GM23248 (cell line): Measurements from ENCODE around the gene SMU1. TPM values are rescaled to one million over a fixed set of nuclear protein-coding genes. Genes with fewer than 3 reads are reported as not detected.
A peak's percentile ranks its signal among the peaks of the same experiment; 100 is the strongest.

Experiments
- DNase-seq: peaks from one replicate; pipeline ENCODE4 v3.0.0-alpha.2; 2015
- H2AFZ ChIP-seq: fragments of 200-600 bp; sonication (generic); 2 replicates; pipeline ENCODE4 v1.6.1; 2016; ENCODE audit warnings: antibody characterized with exemption
- H3F3A ChIP-seq: fragments of 200-600 bp; sonication (generic); 2 replicates; pipeline ENCODE4 v1.6.1; 2016; ENCODE audit warnings: mild to moderate bottlenecking, antibody characterized with exemption, mixed run types; ENCODE audit not compliant: insufficient read depth
- H3K27ac ChIP-seq: fragments of 200-600 bp; sonication (generic); 2 replicates; pipeline ENCODE4 v1.5.1; 2016; ENCODE audit warnings: mild to moderate bottlenecking
- H3K27me3 ChIP-seq: fragments of 200-600 bp; sonication (generic); replicated peaks from 2 replicates; pipeline ENCODE4 v1.6.1; 2016; ENCODE audit warnings: mild to moderate bottlenecking; ENCODE audit not compliant: insufficient read depth
- H3K36me3 ChIP-seq: fragments of 200-600 bp; sonication (generic); 2 replicates; pipeline ENCODE4 v1.6.1; 2016; ENCODE audit warnings: low read depth, mild to moderate bottlenecking
- H3K4me1 ChIP-seq: fragments of 200-600 bp; sonication (generic); 2 replicates; pipeline ENCODE4 v1.6.1; 2016; ENCODE audit warnings: mild to moderate bottlenecking; ENCODE audit not compliant: insufficient read depth
- H3K4me2 ChIP-seq: fragments of 200-600 bp; sonication (generic); one replicate; pipeline ENCODE4 v1.6.1; 2016; ENCODE audit warnings: mild to moderate bottlenecking; ENCODE audit not compliant: unreplicated experiment
- H3K4me3 ChIP-seq: fragments of 200-600 bp; sonication (generic); 2 replicates; pipeline ENCODE4 v1.5.1; 2016; ENCODE audit warnings: mild to moderate bottlenecking
- H3K79me2 ChIP-seq: fragments of 200-600 bp; sonication (generic); 2 replicates; pipeline ENCODE4 v1.6.1; 2016; ENCODE audit warnings: mild to moderate bottlenecking; ENCODE audit not compliant: insufficient read depth
- H3K9ac ChIP-seq: fragments of 200-600 bp; sonication (generic); 2 replicates; pipeline ENCODE4 v1.6.1; 2016; ENCODE audit warnings: mild to moderate bottlenecking
- H3K9me2 ChIP-seq: fragments of 200-600 bp; sonication (generic); 2 replicates; pipeline ENCODE4 v1.6.1; 2016; ENCODE audit warnings: mixed run types, mild to moderate bottlenecking, moderate library complexity; ENCODE audit not compliant: insufficient read depth
- H3K9me3 ChIP-seq: fragments of 200-600 bp; sonication (generic); one replicate; pipeline ENCODE4 v1.6.1; 2017; ENCODE audit warnings: low read depth
- H4K20me1 ChIP-seq: fragments of 200-600 bp; sonication (generic); 2 replicates; pipeline ENCODE4 v1.6.0; 2016; ENCODE audit not compliant: insufficient read depth
- EZH2 ChIP-seq: fragments of 200-600 bp; sonication (generic); IDR thresholded peaks from 2 replicates; pipeline ENCODE4 v1.6.1; 2018; ENCODE audit warnings: antibody characterized with exemption, mild to moderate bottlenecking; ENCODE audit not compliant: insufficient read depth, poor library complexity, severe bottlenecking
- EZH2phosphoT487 ChIP-seq: fragments of 200-600 bp; sonication (generic); IDR thresholded peaks from 2 replicates; pipeline ENCODE4 v1.6.1; 2018; ENCODE audit warnings: antibody characterized with exemption, moderate library complexity, mild to moderate bottlenecking, low read depth; ENCODE audit not compliant: insufficient read depth
- WGBS, 2 experiments: methylation state at CpG; one replicate each; pipeline ENCODE4 v1.1.6; 2015 to 2017; ENCODE audit warnings: low lambda C conversion rate in 2 of 2, low coverage in 1 of 2; ENCODE audit errors: missing lambda C conversion rate in 2 of 2; 5-methylcytosine and 5-hydroxymethylcytosine counted together
- in situ Hi-C: fragments of 300-500 bp; cut with MboI; formaldehyde crosslinking; loops from 2 replicates; pipeline ENCODE4 v1.15.0; 2020
- polyA plus RNA-seq: library from polyadenylated mRNA; unstranded; fragments of >200 nt; fragmentation: Nextera tagmentation; extraction: Ambion mirVana; gene quantifications from 2 replicates; pipeline ENCODE4 v1.2.1, GENCODE V29; 2016
- total RNA-seq: library from RNA; depleted of rRNA; stranded (reverse); fragments of >200 nt; shearing (Covaris generic); gene quantifications from 2 replicates; pipeline ENCODE4 v1.2.3, GENCODE V29; 2014

The SMU1 gene
- total and polyA plus RNA-seq, 2 experiments from 2014 or later, result 18.6 to 26.3 TPM

DNA sequence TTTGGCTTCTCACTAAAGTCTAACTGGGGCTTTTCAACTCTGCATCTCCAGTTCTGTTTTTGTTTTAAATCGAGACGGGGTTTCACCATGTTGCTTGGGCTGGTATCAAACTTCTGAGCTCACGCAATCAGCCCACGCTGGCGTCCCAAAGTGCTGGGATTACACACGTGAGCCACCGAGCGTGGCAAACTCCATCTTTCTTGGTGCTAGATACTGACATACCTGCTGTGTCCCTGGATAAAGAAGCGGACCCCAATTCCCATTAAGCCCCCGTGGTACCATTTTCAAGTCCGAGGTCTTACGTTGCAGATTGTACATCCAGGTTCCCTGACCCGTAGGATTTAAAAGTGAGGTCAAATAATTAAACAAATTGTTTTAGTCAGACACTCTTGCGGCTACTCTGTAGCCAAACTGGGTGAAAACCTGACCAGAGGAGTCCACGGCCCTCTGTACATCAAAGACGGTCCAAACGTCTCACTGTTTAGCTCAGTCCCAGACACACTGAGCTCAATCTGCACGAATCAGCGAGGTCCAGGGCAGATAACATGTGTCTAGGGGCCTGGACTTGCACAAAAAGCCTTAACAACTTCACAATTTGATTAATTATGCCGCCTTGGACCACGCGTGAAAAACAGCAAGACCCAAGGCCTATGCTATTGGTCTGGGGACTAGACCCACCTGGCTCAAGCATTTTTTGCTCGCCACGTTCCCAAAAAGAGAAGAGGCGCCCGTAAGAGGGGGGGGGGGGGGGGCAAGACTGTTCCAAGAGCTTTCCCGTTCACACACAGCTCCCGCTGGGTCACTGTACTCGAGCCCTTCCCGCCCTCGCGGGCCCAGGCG, 52.1 kb downstream of the SMU1 start:
- Histone ChIP-seq H3K4me1 (peaks cover 38% of the 10 kb centered on the region), H3K27me3 (no peaks in the 10 kb centered on the region), H3K79me2 (peaks cover 89% of the 10 kb centered on the region), H3K9me2 (no peaks in the 10 kb centered on the region), H3K9ac (peak overlapping the region; percentile 95), H4K20me1 (0 out of 2 replicates have a peak, but pooled peaks cover 4% of the 10 kb centered on the region), H3K4me3 (peak overlapping the region; percentile 82), H2AFZ (peak overlapping the region; percentile 72), H3F3A (peaks cover 14% of the 10 kb centered on the region), H3K9me3 (no peaks in the 10 kb centered on the region), H3K27ac (peak overlapping the region; percentile 91), H3K36me3 (peaks cover 12% of the 10 kb centered on the region; the same call in 1 of the 2 replicates), H3K4me2 (peak overlapping the region; percentile 97)
- 3 to 4% methylated on average over 26 to 33 of the region's 33 CpGs for WGBS, 2 experiments
- no peak for TF ChIP-seq EZH2phosphoT487
- no peak for TF ChIP-seq EZH2
- peak; percentile 83 for DNase-seq
- in situ Hi-C loops, result no loop called here

- Histone ChIP-seq H3K9me3 (no peaks in the 10 kb centered on the region), H3K79me2 (peaks cover 86% of the 10 kb centered on the region), H3K4me3 (peak overlapping the region; percentile 82), H3K4me1 (peaks cover 31% of the 10 kb centered on the region), H4K20me1 (0 out of 2 replicates have a peak, but pooled peaks cover 4% of the 10 kb centered on the region), H3F3A (peaks cover 7% of the 10 kb centered on the region), H3K9me2 (no peaks in the 10 kb centered on the region), H3K9ac (peak overlapping the region; percentile 95), H3K36me3 (peaks cover 5% of the 10 kb centered on the region; the same call in 1 of the 2 replicates), H3K27ac (peak overlapping the region; percentile 91), H2AFZ (peak overlapping the region; percentile 72), H3K27me3 (no peaks in the 10 kb centered on the region), H3K4me2 (peak overlapping the region; percentile 97)
- DNase-seq, result no peak
- in situ Hi-C loops, result no loop called here
- WGBS, 2 experiments, result 98 to 99% methylated on average over 4 of the region's 4 CpGs
- TF ChIP-seq EZH2phosphoT487 (no peak), EZH2 (no peak)
Observed at GRCh38 chr9:33023661-33024060, 52.8 kb downstream of the SMU1 start.

DNA sequence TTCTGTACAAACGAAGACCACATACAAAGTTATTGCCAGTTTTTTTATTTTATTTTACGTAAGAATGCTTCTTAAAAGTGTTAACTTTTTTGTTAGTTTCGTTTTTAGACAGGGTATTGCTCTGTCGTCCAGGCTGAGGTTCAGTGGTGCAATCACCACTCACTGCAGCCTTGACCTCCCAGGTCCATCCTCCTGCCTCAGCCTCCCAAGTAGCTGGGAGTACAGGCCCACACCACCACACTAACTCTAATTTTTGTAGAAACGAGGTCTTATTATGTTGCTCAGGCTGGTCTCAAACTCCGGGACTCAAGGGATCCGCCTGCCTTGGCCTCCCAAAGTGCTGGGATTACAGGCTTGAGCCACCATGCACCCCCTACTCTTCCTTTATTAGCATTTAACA, 53.7 kb downstream of the SMU1 start:
- Histone ChIP-seq H3K4me2 (peak overlapping the region; percentile 33), H4K20me1 (0 out of 2 replicates have a peak, but pooled peaks cover 4% of the 10 kb centered on the region), H3K36me3 (0 out of 2 replicates have a peak, but pooled peaks cover 3% of the 10 kb centered on the region), H3F3A (no peaks in the 10 kb centered on the region), H3K79me2 (peaks cover 78% of the 10 kb centered on the region), H3K9me3 (no peaks in the 10 kb centered on the region), H3K9me2 (no peaks in the 10 kb centered on the region), H3K9ac (no peak overlapping the region), H3K27me3 (no peaks in the 10 kb centered on the region), H3K4me3 (peak overlapping the region; percentile 19; the same call in 1 of the 2 replicates), H3K27ac (no peak overlapping the region; the same call in 1 of the 2 replicates), H2AFZ (no peak overlapping the region), H3K4me1 (peaks cover 24% of the 10 kb centered on the region)
- in situ Hi-C loops, result no loop called here
- WGBS, 2 experiments, result 80 to 81% methylated on average over 7 of the region's 7 CpGs
- no peak for DNase-seq
- TF ChIP-seq EZH2phosphoT487 (no peak), EZH2 (no peak)

- Histone ChIP-seq H3K36me3 (0 out of 2 replicates have a peak, but pooled peaks cover 3% of the 10 kb centered on the region), H3K9me2 (no peaks in the 10 kb centered on the region), H3K79me2 (peaks cover 73% of the 10 kb centered on the region), H3K9me3 (no peaks in the 10 kb centered on the region), H3K4me2 (peak overlapping the region; percentile 33), H3K27me3 (no peaks in the 10 kb centered on the region), H4K20me1 (0 out of 2 replicates have a peak, but pooled peaks cover 4% of the 10 kb centered on the region), H2AFZ (no peak overlapping the region), H3K27ac (no peak overlapping the region; the same call in 1 of the 2 replicates), H3K9ac (no peak overlapping the region), H3K4me3 (peak overlapping the region; percentile 19; the same call in 1 of the 2 replicates), H3K4me1 (peaks cover 21% of the 10 kb centered on the region), H3F3A (no peaks in the 10 kb centered on the region)
- in situ Hi-C loops, result no loop called here
- no peak for TF ChIP-seq EZH2phosphoT487
- TF ChIP-seq EZH2, result no peak
- DNase-seq, result no peak
- 70 to 75% methylated on average over 3 of the region's 3 CpGs for WGBS, 2 experiments
Observed at GRCh38 chr9:33022303-33022702, 54.2 kb downstream of the SMU1 start.
